Endometrium (tissue), 2 donors: Measurements from ENCODE around the gene MMP15.

Source experiments
- FAIRE-seq: peaks from 2 replicates; lab custom pipeline; 2012; peaks lifted over from hg19 to GRCh38; lab: Jason Lieb, UNC
- donor health status: control.
- donor health status: control.

MMP15 gene

DNA sequence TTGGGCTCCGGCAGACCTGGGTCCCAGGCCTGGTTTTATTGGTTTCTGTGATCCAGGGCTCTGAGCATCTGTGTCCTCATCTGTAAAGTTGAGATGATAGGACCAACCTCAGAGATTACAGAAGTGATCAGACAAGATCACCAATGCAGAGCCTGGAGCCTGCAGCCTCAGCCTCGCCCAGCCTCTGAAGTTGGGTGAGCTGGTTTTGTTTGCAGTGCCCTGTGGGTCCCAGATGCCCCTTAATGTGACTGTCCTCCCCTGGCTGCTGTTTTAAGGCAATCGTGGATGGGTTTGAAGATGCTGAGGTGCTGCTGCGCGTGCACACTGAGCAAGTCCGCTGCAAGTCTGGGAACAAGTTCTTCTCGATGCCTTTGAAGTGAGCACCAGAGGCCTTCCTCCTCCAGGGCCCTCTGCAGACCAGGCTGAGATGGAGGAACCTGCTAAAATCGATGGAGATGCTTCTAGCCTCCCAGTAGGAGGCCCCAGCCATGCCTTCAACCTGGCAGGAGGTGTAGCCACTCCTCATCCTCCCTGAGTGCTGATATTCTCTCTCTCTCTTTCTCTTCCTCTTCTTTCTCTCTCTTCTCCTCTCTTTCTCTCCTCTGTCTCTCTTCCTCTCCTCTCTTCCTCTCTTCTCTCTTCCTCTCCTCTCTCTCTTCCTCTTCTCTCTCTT is 5.6 kb upstream of the MMP15 start:
- no peak for FAIRE-seq

DNA sequence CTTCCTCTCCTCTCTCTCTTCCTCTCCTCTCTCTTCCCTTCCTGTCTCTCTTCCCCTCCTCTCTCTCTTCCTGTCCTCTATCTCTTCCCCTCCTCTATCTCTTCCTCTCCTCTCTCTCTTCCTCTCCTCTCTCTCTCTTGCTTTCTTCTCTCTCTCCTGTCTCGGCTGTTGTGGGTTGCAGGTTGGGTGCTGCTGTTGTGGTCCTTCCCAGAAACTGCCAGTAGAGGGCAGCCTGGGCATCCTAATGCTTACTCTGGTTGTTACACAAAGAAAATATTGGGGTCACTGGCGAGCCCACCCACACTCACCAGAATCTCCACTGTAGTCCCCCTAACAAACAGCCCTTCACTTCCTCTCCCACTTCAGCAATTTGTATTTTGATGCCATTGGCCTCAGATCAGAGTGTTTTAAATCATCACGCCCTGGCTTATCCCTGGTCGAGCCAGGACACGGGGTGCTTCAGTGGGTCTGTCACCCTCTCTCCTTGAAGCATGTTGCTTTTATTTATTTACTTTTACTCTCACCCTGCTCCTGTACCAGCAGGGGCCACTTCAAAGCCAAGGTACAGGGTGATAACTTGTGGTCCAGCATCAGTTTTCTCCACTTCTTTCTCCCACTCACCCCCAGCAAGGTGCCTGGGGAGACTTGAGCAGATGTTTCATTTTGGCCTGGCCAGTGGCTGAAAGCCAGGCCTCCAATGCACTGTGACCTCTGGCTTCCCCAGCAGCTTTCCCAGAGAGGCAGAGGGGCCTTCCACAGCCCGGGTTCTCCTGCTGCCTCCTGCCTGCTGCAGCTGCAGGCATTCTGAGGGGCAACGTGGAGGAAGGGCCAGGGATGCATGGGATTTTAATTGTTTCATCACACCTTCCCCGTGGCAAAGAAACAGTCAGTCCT is 4.7 kb upstream of the MMP15 start:
- no peak for FAIRE-seq

DNA sequence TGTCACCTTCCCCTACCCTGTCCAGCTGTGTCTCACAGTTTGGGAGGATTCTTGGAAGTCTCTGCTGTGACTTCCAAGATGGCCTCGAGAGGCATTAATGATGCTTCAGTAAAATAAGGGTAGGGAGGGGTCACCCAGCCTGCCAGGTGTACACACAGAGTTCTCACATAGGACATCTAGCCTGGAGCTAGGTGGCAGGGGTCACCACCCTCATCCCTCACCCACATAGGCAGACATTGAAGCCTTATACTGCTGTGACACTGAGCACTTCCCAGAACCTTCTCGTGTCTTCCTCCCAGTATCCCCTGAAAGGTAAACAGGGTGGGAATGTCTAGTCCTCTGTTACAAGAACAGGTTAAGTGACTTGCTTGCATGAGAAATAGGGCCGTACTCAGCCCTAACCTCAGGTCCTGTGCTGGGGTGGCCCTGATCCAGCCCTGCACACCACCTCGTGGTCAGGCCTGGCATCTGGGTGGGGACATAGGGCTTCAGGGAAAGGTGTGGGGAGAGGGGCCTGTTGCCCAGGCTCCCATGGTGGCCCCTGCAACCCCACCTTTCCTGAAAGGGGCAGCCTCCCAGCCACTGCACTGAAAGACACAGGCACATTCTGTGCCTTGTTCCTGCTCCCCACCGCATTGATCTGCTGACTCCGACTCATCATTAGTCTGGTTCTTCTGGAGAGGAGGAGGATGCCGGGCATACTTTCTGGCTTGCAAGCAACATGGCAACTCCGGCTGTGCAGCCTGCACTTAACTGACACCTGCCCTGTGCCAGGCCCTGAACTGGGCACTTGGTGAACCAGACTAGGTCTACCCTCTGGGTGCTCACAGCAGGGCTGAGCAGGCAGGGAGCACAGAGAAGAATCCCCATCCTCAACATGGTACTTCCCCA is 3.6 kb upstream of the MMP15 start:
- FAIRE-seq, result no peak

DNA sequence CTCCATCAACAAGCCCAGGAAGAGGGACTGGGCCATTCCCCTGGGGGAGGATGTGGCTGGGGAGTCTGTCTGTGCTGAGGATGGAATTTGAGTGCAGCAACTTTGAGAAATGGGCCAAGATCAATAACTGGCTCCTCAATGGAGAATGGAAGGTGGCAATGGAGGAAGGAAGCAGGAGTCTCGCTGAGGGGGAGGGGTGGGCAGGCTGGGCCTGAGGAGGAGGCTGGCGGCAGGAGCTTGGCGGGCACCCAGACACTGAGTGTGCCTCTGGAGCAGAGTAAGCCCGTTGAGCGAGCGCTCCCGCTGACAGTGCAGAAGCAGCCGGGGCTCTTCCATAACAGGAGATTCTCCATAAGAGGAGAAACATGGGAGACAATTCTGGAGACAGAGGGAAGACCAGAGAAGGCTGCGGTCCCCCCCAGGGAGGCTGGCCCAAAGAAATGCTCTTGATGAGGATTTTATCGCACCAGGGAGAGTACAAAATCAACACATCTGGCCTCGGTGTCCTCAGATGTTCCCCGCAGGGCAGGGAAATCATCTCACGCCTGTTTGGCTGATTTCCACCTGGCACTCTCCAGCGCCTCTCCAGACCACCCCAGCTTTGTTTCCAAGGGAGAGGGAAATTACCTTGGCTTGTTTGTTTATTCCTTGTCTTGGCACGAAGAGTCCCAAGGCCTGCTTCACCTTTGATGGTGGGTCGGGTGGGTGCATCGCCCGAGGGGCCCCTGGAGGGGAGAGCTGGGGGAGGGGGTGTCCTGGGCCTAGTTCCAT is 2.8 kb upstream of the MMP15 start:
- FAIRE-seq, result no peak

DNA sequence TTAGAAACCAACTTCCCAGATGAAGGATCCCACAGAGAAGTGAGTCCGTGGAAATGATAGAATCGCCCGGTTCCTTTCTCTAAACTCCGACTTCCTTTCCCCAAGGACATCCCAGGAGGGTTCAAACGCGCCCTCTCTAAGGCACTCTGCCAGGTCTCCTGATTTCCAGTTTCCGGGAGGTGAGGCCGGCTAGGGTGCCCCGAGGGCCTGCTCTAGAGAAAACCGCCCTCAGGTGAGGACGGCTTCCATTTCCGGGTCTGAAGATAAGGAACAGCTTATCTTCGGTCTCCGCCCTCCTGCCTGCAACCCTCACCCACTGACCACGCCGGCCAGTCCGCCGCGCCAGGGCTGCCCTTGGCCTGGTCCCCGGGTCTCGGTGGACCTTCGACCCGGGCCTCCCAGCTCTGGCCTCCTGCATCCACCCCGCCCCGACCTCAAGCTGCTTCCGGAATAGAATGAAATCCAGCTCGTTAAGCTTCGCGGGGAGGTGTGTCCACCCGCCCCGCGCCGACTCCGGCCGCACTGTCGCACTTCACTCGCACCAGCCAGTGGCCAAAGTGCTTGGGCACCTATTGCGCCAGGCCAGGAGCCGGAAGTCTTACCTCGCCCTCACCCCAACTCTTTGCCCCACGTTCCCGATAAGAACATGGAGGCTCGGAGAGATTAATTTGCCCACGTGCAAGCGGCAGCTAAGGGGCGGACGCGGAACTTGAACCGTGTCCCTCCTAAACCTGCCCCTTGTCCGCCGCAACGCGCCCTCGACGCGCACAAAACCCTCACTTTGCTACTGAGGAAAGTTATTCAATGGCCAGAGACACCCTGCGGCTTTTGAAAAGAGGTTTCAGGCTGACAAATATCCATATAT is 836 bp upstream of the MMP15 start:
- FAIRE-seq, result no peak

DNA sequence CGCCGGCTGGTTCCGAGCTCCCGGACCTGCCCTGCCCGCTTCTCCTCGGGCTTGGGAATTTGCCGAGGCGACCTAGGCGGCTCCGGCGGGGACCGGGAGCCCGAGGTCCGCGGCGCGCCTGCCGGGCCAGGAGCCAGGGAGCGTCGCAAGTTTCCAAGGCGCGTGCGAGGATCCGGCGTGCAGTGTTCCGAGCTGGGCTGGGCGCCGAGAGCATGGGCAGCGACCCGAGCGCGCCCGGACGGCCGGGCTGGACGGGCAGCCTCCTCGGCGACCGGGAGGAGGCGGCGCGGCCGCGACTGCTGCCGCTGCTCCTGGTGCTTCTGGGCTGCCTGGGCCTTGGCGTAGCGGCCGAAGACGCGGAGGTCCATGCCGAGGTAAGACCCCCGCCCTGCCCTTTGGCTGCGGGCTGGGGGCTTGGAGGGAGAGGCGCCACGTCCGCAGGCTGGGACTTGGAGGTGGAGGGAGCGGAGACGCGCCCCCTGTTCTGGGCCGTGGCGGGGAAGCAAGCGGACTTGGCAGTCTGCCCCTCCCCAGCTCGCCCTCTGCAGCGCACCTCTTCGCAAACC is 668 bp downstream of the MMP15 start:
- no peak for FAIRE-seq

DNA sequence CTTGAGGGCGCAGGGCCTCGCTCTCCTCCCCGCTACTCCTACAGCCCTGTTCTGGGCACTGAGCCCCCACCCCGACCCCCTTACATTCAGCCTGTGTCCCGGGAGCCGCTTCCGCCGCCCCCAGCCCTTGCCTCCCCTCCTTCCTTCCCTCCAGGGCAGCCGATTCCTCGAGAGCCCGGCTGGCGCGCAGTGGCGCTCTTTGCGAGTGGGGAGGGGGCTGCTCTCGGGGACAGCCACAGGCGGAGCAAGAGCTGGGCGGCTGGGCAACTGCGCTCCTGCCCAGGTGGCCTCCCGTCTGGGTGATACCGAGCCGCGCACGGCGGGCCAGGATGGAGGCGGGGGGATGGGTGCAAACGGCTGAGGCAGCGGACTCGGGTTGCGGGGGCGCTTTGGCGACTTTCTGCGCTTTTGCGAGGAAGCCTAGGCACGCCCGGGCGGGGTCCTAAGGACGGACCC is 1.2 kb downstream of the MMP15 start:
- FAIRE-seq, result no peak

DNA sequence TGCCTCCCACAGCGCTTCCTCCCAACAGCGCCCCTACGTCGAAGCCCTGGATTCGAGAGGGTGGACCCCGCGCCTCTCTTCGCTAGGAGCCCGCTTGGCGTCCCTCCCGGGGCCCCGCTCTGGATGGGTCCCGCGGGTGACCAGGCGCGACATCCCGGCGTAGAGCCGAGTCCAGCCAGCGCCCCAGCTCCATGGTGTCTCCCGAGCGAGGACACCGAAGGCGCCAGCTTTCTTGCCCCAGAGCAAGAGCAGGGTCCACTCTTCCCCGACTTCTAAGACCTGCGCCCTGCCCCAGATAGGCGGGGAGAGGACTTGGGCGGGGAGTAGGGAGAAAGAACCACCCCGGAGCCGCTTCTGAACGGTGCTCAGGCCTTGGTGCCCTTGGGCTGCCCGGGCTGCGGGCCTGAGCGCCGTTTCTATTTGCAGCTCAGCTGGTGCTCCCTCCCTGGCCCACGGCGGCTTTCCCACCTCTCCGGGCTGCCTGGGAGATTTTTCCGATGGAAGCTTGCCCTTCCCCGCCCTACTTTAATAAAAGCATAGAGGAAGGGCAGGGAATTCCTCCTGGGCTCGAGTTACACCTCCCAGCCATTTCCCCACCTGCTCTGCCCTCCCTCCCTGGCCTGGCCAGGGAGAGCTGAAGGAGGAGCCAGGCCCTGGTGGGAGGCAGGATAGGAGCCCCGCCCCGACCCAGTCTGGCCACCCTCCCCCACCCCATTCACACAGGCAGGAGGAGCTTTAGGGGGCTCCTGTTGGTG is 1.8 kb downstream of the MMP15 start:
- no peak for FAIRE-seq

DNA sequence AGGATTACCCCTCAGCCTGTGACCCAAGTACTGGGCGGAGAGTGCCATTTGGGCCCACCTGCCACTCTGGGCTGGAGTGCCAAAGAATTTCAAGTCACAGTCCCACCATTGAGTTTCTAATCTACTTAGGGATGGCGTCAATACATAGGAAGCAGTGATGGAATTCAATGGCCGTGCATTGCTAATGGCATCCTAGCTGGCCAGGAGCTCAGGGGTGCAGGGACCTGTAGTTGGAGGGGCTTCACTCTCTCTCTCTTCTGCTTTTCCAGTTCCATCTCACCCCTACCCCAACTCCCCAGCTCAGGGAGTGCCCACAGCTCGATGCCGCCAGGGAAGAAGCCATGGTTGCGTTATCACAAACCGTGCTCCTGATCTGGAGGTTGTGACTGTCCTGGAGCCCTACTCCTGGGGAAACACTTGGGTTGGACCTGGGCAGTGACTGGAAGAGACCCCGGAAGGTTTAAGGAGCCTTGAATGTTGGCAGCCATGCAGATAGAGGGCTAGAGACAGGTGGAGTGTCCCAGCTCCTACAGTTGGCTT is 2.4 kb downstream of the MMP15 start:
- no peak for FAIRE-seq

DNA sequence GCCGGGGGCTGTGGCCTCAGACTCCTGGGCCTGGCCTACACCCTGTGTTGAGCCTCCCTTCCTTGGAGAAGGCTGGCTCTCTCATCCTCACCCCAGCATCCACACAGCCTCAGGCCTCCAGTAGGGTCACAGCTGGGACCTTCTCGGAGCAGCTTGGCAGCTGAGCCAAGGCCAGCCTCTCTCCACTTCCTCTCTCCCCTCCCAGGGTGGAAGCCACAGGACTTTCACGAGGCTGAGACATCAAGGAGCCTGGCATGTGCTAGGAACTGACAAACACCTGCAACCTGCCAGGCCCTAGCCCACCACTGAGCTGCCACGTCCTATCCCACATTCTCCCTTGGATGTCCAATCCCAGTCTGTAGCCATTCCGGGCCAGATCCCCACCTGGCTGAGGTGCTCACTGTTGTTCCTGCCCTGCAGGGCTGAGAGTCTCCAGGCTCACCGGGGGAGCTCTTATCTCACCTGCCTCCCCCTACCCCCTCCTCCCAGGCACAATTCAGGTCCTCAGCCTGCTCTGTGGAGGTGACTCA is 3.1 kb downstream of the MMP15 start:
- no peak for FAIRE-seq

DNA sequence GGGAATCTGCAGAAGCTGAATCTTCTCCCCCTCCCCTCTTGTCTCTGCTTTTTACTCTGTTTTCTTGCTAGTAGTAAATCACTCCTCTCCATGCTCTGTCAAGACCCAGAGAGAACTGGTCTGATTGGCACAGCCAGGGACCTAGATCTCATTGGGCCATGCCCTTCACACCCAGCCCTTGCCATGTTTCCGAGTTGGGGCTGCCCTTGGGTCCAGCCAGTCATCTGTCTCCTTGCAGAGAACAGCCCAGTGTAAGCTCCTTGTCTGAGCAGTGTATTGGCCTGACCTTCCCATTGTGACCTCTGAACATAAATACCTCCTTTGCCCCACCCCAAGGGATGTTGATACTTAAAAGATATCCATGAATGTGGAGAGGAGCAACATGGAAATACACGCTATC is 3.9 kb downstream of the MMP15 start:
- FAIRE-seq, result no peak

DNA sequence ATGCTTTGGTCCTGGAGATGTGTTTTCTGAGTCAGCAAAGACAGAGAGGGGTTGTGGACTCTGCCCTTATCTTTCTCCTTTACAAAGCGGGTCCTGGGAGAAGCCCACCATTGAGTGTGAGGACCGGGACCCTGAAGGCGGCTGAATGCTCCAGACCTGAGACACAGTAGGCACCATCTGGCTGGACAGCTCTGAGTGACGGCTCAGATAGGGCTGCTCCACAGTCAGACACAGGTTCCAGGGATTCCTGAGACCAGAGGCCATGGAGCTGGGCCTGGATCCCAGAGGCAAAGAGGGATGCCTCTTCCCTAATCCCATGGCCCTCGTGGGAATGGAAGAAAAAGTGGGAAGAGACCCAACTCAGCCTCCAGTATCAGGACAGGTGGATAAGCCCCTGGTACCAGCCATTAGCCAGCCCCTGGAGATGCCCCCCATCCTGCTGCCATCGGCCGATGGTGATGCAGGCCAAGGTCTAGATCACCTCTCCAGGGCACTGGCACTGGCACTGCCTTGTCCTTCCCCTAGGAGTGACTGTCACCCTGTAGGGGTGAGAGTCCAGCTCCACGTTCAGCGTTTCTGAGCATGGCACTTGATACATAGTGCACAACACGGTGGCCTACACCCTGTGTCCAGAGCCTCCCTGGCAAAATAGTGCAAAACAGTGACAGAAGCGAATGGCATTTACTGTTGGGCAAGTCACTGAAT is 4.7 kb downstream of the MMP15 start:
- FAIRE-seq, result no peak

DNA sequence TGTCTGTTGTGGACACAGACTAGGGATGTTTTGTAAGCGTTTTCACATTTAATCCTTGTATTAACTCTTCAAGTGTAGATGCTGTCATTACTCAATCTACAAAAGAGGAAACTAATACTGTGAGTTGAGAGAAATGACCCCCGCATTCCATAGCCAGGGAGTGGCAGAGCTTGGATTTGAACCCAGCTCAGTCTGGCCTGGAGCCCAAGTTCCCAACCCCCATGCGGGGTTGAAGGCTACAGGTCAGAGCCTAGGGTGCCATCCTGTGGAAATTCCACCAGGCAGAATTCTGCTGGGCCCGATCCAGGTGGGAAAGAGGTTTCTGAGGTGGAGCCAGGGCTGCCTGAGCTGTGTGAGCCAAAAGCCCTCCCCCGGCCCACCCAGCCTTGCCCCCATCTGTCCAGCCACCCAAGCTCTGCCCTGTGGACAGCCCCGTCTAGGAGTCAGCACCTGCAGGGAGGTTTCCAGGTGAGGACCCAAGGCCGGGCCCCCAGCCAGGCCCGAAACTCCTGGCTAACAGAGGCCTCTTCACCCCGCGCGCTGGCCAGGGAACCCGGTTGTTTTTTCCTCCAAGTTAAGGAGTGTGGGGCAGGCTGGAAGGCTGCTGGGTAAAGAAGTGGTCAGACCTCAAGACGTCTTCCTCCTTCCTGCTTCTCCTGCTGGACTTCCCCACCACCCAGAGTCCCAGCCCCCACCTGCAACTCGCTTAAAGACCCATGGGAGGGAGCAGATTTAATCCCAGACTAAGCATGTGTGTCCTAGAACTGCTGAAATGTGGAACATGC is 5.7 kb downstream of the MMP15 start:
- FAIRE-seq, result no peak

DNA sequence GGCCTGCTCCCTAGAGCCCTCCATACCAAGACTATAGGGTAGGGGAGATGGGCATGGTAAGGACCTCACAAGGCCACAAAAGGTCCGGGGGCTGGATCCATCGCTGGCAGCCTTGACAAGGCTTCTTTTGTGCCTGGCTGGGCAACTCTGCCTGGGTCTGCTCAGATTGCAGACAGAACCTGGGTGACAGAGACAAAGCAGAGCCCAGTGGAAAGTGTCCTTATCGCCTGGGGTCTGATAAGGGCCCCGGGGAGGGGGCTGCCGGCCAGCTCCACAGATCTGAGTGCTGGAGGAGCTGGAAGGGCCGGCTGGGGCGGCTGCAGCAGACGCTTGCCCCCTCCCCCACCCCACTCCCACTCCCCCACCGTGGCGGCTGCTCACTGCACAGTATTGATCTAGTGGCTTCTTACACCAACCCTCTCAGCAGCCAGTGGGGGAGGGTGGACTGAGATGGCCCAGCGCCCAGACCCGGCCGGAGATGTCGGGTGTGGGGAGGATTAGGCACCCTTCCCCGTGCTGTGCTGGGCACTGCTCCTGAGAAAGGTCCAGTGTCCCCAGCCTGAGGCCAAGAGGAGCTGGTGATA is 7.2 kb downstream of the MMP15 start:
- no peak for FAIRE-seq

DNA sequence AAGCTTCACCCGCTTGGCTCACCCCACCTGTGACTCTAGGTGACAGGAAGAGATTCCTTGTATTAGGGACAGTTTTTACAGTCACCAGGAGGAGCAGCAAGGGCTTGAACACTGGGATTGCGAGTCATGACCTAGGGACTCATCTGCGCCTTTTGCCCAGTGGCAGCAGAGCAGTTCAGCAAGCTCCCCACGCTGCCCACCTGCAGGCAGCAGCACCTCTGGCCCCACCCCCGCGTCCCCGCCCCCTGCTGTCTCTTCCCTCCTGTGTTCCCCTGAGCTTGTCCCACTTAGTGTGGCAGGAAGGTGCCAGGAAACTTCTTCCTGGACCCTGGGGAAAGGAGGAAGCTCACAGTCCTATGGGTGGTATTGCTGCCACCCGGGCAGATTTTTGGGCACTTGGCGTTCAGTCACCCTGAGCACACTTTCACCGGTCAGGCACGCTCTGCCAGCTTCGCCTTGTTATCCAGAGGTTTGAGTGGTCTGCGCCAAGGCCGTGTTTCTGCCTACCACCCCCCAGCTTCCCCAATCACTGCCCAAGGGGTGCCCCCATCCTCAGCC is 8.7 kb downstream of the MMP15 start:
- no peak for FAIRE-seq

DNA sequence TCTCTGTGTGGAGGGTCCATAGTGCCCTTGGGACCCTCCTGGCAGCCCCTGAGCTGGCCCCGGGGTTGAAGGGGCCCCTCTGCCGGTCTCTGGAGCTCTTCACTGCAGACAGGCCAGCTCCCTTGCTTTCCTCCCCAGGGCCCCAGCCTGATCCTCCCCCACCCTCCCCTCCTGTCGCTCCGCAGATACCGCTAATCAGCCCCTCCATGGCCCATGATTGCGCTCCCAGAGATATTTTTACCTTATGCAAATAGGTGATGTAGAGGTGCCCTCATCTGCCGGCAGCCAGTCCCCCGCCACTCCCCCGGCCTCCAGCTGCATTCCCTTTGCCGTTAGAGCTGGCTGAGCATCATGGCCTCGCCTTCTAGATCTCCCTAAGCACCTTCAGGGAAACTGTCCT is 9.2 kb downstream of the MMP15 start:
- FAIRE-seq, result no peak
